ENCODE results near the gene CCDC170.

GRCh38 chr6:151659212-151659611, 165.4 kb downstream of the CCDC170 start:
- TF ChIP-seq ZNF274 (IDR thresholded peaks at IDR 0.05; ENCODE audit: low read depth, low read length) (no peak), YY1 (IDR thresholded peaks at IDR 0.05; ENCODE audit: insufficient read depth, insufficient read length) (no peak), SUZ12 (IDR thresholded peaks at IDR 0.05; ENCODE audit: extremely low read depth, insufficient read depth, insufficient read length) (no peak)

All from NT2/D1 (cell line).